SK-N-SH (cell line): ENCODE measurements around the gene CEBPA.

Experiments used
- CTCF ChIP-seq: fragments of 200-600 bp; sonication (generic); IDR thresholded peaks from 2 replicates; pipeline ENCODE4 v1.6.1; 2017; ENCODE audit warnings: antibody characterized with exemption, mild to moderate bottlenecking, moderate library complexity
- SIN3A ChIP-seq: IDR thresholded peaks from 2 replicates; pipeline ENCODE4 v1.6.1; 2012; ENCODE audit warnings: low read depth, mild to moderate bottlenecking, low read length, moderate library complexity, borderline replicate concordance

GRCh38 chr19:33329736-33330135 is 27.4 kb upstream of the CEBPA start:
- TF ChIP-seq SIN3A (no peak), CTCF (no peak)
